HG02981 (cell line): ENCODE measurements around the gene SLPI.

Source experiments
- ATAC-seq: cut with Tn5 transposase; IDR thresholded peaks from one replicate; pipeline ENCODE4 v1.9.1; 2021; ENCODE audit warnings: mild to moderate bottlenecking, moderate library complexity; ENCODE audit not compliant: unreplicated experiment

SLPI gene

DNA sequence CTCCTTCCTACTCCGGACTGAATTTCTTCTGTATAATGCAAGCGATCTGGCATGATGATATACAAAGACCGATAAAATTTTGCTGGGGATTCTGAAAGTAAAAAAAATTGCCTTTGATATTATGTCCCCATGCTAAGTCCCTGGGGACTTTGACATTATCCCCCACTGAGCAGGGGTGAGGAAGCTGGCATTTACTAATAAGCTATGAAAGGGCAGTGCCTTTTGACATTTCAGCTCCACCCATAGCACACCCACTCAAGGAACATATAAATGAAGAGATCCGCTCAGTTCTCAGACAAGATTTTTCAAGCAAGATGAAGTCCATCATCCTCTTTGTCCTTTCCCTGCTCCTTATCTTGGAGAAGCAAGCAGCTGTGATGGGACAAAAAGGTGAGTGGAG, 33.3 kb downstream of the SLPI start, which contains the start of gene SEMG2:
Gene SEMG2 (plus strand): TSS at position 298 of the 400 bp plus-strand sequence. CDS start 17 bp downstream, at position 315.
- no peak for ATAC-seq

DNA sequence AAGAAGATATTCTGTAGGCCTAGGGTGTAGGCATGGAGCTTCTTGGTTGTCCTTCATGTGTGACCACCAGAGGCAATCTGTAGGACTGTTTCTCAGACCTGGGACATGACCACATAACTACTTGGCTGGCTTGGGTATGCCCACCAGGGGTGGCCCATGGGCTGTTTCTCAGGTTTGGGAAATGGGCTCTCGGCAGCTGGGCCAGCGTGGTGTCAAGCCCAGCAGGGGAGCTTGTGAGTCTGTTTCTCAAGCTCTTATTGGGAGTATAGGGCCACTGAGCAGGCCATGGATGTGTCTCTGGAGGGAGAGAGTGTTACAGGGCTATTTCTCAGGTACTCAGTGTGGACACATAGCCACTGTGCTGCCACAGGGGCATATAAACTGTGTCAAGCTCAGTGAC, 35.7 kb downstream of the SLPI start:
- ATAC-seq: no peak

DNA sequence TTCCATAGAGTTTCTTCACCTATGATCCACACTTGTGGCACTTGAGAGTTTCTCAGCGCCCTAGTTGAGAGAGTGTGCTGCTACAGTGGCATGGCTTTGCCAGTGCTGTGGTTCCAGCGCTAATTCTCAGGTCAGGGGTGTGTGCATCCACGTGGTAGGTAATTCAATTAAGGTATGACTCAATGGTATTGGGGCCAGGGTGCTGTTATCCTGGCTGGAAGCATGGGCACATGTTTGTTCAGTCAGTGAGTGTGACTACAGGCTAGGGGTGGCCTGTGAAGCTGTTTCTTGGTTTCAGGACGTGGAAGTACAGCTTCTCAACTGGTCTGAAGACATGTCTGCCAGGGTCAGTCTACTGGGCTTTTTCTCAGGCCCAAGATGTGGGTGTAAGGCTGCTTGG, 36.2 kb downstream of the SLPI start:
- ATAC-seq: no peak

DNA sequence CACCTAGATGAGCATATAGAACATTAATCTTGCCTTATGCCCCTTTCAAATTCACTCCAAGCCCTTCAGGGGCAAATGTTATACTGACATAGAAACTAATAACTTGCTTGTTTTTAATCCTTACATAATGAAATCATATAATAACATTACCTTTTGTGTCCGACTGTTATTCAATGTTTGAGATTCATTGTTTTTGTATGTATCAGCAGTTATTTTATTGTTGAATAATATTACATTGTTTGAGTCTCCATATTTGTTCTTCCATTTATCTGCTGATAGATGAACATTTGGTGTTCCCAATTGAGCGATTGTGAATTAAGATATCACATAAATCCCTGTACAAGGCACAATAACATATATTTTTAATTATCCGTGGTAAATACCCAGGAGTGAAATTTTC, 41.5 kb downstream of the SLPI start:
- no peak for ATAC-seq

DNA sequence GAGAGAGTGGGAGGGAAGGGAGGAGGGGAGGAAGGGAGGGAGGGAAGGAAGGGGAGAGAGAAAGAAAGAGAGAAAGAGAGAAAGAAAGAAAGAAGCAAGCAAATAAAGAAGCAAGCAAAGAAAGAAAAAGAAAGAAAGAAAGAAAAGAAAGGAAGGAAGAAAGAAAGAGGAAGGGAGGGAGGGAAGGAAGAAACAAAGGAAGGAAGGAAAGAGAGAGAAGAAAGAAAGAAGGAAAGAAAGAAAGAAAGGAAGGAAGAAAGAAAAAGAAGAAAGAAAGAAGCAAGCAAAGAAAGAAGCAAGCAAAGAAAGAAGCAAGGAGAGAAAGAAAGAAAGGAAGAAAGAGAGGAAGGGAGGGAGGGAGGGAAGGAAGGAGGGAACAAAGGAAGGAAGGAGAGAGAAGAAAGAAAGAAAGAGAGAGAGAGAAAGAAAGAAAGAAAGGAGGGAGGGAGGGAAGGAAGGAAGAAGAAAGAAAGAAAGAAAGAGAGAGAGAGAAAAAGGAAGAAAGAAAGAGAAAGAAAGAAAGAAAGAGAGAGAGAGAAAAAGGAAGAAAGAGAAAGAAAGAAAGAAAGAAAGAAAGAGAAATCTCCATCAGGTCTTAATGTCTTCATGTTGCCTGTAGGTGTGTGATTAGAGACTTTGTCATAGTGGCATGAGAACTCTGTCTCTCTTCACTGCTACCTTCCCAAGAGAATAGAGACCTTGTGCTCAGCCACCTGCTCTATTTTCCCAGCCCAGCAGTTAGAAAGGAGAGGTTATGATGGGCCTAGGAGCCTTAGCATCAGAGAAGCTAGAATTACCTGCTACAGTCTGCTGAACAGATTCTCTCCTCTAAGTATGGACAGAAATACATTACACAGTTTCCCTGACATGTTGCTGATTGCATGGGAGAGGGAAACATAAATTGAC, 42.5 kb downstream of the SLPI start:
- ATAC-seq: no peak

DNA sequence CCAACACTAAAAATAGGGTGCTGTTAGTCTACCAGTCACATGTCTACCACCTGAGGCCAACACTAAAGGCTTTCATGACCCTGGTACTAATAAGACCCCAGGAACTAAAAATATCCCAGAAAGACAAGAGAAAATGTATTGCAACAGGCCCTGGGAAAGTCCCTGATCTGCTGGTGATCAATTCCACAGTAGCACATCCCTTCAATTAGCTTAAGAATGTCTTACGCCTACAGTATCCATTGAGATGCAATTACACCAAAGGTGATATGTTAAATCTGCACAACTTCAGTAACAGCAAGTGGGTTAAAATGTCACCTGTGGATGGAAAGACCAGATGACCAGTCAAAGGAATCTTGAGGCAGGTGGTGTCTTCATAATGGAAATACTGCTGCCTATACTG, 44.4 kb downstream of the SLPI start:
- ATAC-seq: no peak

DNA sequence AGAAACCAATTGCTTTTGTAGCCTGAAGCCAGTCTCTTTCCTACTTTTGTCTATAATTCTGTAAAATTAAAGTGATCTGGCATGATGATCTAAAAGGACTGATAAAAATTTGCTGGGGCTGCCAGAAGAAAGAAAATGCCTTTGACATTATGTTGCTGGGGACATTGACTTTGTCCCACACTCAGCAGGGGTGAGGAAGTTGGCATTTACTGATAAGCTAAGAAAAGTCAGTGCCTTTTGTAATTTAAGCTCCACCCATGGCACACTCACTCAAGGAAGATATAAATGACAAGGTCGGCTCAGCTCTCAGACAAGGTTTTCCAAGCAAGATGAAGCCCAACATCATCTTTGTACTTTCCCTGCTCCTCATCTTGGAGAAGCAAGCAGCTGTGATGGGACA, 47.6 kb downstream of the SLPI start, which contains the start of gene SEMG1:
Gene SEMG1 (plus strand): TSS at position 309 of the 400 bp plus-strand sequence. CDS start 21 bp downstream, at position 330.
- no peak for ATAC-seq
